GM10248 (cell line): Measurements from ENCODE around the gene TIMELESS.
"Not testable (repeated sequence)": the region's sequence is repeated elsewhere in the genome, so short reads cannot be mapped to it uniquely, and the experiment has no call there.

Experiments
- CTCF ChIA-PET: fragments of 300-600 bp; sonication (Branson Sonifier 250); formaldehyde crosslinking; extraction: SDS; loops from one replicate; lab custom pipeline; 2021; ENCODE audit warnings: antibody characterized with exemption; lab: Yijun Ruan, JAX
- POLR2A ChIA-PET: fragments of 350-650 bp; sonication (Branson Sonifier 250); formaldehyde crosslinking; extraction: SDS; loops from one replicate; lab custom pipeline; 2020; ENCODE audit warnings: antibody characterized with exemption; lab: Yijun Ruan, JAX
- DNase-seq: peaks from one replicate; pipeline ENCODE4 v3.0.0; 2012; ENCODE audit errors: extremely low spot score
- TF ChIP-seq, protein P1 (sequence below): IDR thresholded peaks from 2 replicates; pipeline ENCODE4 v1.5.1; 2012; ENCODE audit warnings: mild to moderate bottlenecking, low read depth; ENCODE audit errors: extremely low read depth, missing control alignments, control extremely low read depth

Gene TIMELESS

DNA sequence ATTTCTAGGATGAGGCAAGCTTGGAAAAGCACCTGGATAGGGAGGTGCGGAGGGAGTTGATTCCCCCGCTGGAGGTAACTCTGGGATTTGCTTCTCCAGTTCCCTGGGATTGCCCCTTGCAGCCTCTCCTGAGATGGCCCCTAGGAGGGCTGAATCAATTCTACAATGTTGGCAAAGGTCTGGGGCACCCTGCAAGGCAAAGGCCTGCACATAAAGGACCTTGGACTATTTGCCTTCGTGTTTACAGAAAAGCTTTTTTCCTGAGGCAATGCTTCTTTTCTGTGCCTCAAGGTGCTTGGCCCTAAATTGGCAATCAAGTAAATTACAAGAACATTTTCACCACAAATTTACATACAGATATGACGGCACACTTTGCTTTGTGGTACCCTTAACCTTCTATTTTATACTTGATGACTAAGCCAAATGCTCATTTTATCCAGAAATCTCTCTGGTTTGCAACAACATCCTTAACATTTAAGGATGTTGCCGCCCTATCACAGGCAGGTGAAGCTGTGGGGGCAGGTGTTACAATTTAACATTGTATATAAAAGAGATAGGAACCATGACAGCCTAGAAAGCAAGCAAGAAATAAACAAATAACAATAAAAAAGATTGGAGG is 40.3 kb downstream of the TIMELESS start:
- DNase-seq, result no peak
- POLR2A ChIA-PET, result interaction anchor here (0.7 kb wide), 1 partner anchor 47 kb away, joined by 5 read pairs; no protein-coding TSS in a partner anchor
- CTCF ChIA-PET, result no interaction called here
- TF ChIP-seq, protein P1, sequence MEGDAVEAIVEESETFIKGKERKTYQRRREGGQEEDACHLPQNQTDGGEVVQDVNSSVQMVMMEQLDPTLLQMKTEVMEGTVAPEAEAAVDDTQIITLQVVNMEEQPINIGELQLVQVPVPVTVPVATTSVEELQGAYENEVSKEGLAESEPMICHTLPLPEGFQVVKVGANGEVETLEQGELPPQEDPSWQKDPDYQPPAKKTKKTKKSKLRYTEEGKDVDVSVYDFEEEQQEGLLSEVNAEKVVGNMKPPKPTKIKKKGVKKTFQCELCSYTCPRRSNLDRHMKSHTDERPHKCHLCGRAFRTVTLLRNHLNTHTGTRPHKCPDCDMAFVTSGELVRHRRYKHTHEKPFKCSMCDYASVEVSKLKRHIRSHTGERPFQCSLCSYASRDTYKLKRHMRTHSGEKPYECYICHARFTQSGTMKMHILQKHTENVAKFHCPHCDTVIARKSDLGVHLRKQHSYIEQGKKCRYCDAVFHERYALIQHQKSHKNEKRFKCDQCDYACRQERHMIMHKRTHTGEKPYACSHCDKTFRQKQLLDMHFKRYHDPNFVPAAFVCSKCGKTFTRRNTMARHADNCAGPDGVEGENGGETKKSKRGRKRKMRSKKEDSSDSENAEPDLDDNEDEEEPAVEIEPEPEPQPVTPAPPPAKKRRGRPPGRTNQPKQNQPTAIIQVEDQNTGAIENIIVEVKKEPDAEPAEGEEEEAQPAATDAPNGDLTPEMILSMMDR, result no peak

- CTCF ChIA-PET, POLR2A ChIA-PET, DNase-seq: not testable (repeated sequence)
Observed at GRCh38 chr12:56404227-56404626, 45.0 kb downstream of the TIMELESS start.

DNA sequence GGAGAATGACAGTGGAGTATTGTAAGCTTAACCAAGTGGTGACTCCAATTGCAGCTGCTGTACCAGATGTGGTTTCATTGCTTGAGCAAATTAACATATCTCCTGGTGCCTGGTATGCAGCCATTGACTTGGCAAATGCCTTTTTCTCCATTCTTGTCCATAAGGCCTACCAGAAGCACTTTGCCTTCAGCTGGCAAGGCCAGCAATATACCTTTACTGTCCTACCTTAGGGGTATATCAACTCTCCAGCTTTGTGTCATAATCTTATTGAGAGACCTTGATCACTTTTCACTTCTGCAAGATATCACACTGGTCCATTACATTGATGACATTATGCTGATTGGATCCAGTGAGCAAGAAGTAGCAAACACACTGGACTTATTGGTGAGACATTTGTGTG is 47.6 kb downstream of the TIMELESS start:
- CTCF ChIA-PET, POLR2A ChIA-PET, DNase-seq: not testable (repeated sequence)

DNA sequence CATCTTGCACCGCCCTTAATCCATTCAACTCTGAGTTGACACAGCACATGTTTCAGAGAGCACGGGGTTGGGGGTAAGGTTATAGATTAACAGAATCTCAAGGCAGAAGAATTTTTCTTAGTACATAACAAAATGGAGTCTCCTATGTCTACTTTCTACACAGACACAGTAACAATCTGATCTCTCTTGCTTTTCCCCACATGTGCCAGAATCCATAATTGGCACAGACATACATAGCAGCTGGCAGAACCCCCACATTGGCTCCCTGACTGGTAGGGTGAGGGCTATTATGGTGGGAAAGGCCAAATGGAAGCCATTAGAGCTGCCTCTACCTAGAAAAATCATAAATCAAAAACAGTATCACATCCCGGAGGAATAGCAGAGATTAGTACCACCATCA is 48.1 kb downstream of the TIMELESS start:
- CTCF ChIA-PET, POLR2A ChIA-PET, DNase-seq: not testable (repeated sequence)

DNA sequence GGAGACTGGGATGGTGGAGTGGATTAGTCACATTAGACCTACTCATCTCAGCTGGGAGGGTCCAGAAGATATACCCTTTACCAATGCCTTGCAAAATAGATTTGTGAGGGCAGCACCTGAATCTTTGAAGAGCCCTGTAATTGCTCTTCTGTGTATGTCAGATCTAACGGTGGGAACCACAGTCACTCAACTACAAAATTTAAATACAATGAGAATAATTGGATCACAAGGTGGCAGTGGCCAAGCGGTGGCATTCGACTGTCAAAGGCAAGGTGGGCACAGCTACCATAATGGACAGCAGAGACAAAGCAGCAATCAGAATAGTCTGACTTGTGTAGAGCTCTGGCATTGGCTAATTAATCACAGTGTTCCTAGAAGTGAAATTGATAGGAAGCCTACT is 49.8 kb downstream of the TIMELESS start:
- DNase-seq, POLR2A ChIA-PET, CTCF ChIA-PET: not testable (repeated sequence)

- ChIA-PET CTCF (no interaction called here), POLR2A (no interaction called here)
- DNase-seq, result no peak
- TF ChIP-seq, protein P1, result no peak
Observed at GRCh38 chr12:56398324-56398723, 50.9 kb downstream of the TIMELESS start.

DNA sequence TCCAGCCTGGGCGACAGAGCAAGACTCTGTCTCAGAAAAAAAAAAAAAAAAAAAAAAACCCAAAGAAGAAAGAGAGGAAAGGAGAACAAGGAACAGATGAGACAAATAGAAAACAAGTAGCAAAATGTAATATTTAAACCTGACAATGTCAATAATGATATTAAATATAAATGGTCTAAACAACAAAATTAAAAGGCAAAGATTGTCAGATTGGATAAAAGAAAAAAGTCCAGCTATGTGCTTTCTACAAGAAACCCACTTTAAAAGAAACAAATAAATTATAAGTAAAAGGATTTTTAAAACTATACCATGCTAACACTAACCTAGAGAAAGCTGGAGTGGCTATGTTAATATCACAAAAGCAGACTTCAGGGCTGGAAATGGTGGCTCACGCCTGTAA is 56.9 kb downstream of the TIMELESS start:
- DNase-seq, result no peak
- TF ChIP-seq, protein P1, result no peak
- ChIA-PET CTCF (interaction anchor here (0.6 to 1.7 kb wide), 2 partner anchors 20 to 507 kb away, joined by 3 to 4 read pairs; no protein-coding TSS in a partner anchor), POLR2A (no interaction called here)

DNA sequence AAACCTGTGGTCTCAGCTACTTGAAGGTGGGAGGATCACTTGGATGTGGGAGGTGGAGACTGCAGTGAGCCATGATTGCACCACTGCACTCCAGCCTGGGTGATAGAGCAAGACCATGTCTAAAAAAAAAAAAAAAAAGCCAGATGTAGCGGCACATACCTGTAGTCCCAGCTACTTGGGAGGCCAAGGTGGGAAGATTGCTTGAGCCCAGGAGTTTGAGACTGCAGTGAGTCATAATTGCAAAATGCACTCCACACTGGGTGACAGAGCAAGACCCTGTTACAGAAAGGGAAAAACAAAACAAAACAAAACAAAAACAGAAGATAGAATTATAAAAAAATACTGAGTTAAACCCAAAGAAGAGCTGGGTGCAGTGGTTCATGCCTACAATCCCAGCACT is 57.5 kb downstream of the TIMELESS start:
- TF ChIP-seq, protein P1, result no peak
- ChIA-PET POLR2A (no interaction called here), CTCF (interaction anchor here (1.7 kb wide), 1 partner anchor 20 kb away, joined by 4 read pairs; no protein-coding TSS in a partner anchor)
- no peak for DNase-seq

- no peak for DNase-seq
- TF ChIP-seq, protein P1, result no peak
- ChIA-PET CTCF (interaction anchor here (0.7 to 1.2 kb wide), 3 partner anchors 12 to 82 kb away, joined by 3 read pairs; no protein-coding TSS in a partner anchor), POLR2A (no interaction called here)
Observed at GRCh38 chr12:56389412-56389811, 59.8 kb downstream of the TIMELESS start.
